ENCODE results near the gene NTMT1.

The NTMT1 gene

DNA sequence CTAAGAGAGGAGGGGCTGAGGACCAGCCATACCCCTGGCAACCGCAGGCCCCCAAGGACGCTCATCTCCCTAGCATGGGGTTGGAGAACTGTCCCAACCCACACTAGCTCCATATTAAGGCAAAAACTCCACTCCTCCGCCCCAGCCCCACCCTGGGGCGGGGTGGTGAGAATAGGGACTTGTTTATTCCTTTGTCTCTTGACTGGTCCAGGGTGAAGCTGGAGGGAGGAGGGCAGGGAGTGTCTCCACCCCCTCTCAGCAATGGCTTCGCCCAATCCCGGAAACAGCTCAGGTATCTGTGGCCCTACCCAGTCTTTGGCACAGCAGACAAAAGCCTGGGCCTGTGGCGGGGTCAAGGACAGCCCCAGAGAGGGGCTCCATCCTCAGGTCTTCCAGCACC, 56.4 kb downstream of the NTMT1 start:
- DNase-seq: no peak

DNA sequence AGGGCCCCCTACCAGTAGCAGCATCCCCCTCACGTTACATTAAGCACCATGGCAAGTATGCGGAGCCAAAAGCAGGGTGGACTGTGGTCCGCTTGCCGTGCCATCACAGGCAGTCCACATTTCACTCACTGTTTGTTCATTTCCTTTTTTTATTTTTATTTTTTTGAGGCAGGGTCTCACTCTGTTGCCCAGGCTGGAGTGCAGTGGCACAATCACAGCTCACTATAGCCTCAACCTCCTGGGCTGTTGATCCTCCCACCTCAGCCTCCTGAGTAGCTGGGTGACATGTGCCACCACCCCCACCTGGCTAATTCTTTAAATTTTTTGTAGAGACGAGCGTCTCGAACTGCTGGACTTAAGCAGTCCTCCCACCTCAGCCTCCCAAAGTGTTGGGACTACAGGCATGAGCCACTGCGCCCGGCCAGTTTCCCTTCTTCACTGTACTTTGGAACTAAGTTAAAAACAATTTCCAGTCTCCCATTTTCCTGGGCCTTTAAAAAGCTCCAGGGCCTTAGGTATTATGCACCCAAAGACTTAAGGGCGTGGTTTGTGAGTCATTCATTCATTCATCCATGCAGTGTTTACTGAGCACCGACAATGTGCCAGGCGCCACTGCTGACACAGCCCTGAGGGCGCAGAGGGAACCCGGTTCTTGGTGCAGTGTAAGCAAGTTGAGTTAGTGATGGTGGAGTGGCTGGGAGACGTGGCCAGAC, 59.4 kb downstream of the NTMT1 start:
- no peak for DNase-seq
